Lower lobe of right lung (tissue), 2 donors: ENCODE data around the gene MEA1. TPM values are rescaled to one million over a fixed set of nuclear protein-coding genes. Genes with fewer than 3 reads are reported as not detected.
"Not testable (repeated sequence)": the region's sequence is repeated elsewhere in the genome, so short reads cannot be mapped to it uniquely, and the experiment has no call there.

ENCODE experiments used
- ATAC-seq, 2 donors: fragments of 200-7000 bp; cut with Tn5 transposase; one replicate each; pipeline ENCODE4 v1.9.1; 2020 to 2022; ENCODE audit warnings: mild to moderate bottlenecking in 2 of 2, moderate library complexity in 2 of 2
- DNase-seq: peaks from one replicate; pipeline ENCODE4 v3.0.0-alpha.2; 2020
- H3K27ac ChIP-seq: fragments of 200-600 bp; one replicate; pipeline ENCODE4 v1.8.0; 2022
- H3K27me3 ChIP-seq: fragments of 200-600 bp; one replicate; pipeline ENCODE4 v1.8.0; 2022; ENCODE audit warnings: low read depth
- H3K36me3 ChIP-seq: fragments of 200-600 bp; one replicate; pipeline ENCODE4 v1.8.0; 2022; ENCODE audit warnings: mild to moderate bottlenecking
- H3K4me1 ChIP-seq: fragments of 200-600 bp; one replicate; pipeline ENCODE4 v1.8.0; 2022
- H3K4me3 ChIP-seq: fragments of 200-600 bp; one replicate; pipeline ENCODE4 v1.8.0; 2022; ENCODE audit warnings: mild to moderate bottlenecking
- H3K9me3 ChIP-seq: fragments of 200-600 bp; one replicate; pipeline ENCODE4 v1.8.0; 2022
- intact Hi-C: fragments of 100-400 bp; cut with DNase I; formaldehyde crosslinking; loops from one replicate; pipeline ENCODE4 v1.11.0; 2022
- total RNA-seq: library from RNA; stranded (reverse); fragmentation: NEBNext Ultra II Directional; extraction: Animal tissue kit (Norgen Biotek cat#: 25700); gene quantifications from one replicate; pipeline ENCODE4 v1.2.1, GENCODE V29; 2021
- TF ChIP-seq, protein P1 (sequence below): fragments of 200-600 bp; IDR thresholded peaks from one replicate; pipeline ENCODE4 v1.8.0; 2022; ENCODE audit warnings: antibody characterized with exemption, mild to moderate bottlenecking
- donor health status: DM: no; HTN: yes; CAD: no; lungs with severe emphysema.

The MEA1 gene
- total RNA-seq, 1 donor from 2014 or later = 44.8 TPM

DNA sequence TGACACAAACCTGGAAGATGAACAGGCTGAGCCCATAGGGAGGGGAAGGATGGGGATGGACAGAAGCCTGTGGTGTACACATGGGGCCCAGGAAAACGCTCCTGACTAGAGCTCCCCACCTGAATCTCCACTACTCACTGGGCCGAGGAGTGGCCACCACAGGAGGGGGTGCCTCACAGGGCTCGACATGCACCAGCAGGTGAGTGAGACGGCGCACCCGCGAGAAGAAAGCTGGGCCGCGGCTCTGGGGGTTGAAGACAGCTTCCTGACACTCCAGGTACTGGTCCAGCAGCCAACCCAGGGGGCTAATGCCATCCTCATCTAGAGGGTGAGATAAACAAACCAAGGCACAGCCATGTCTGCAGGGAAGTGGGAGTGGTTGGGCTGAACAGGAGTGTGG lies 29.6 kb upstream of the MEA1 start:
- ATAC-seq (no peak), DNase-seq (no peak)
- no peak overlapping the region for H3K27ac ChIP-seq
- no peaks in the 10 kb centered on the region for H3K9me3 ChIP-seq
- TF ChIP-seq, protein P1, sequence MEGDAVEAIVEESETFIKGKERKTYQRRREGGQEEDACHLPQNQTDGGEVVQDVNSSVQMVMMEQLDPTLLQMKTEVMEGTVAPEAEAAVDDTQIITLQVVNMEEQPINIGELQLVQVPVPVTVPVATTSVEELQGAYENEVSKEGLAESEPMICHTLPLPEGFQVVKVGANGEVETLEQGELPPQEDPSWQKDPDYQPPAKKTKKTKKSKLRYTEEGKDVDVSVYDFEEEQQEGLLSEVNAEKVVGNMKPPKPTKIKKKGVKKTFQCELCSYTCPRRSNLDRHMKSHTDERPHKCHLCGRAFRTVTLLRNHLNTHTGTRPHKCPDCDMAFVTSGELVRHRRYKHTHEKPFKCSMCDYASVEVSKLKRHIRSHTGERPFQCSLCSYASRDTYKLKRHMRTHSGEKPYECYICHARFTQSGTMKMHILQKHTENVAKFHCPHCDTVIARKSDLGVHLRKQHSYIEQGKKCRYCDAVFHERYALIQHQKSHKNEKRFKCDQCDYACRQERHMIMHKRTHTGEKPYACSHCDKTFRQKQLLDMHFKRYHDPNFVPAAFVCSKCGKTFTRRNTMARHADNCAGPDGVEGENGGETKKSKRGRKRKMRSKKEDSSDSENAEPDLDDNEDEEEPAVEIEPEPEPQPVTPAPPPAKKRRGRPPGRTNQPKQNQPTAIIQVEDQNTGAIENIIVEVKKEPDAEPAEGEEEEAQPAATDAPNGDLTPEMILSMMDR = no peak
- H3K4me3 ChIP-seq = no peak overlapping the region
- H3K27me3 ChIP-seq = no peaks in the 10 kb centered on the region
- H3K36me3 ChIP-seq = peaks cover 86% of the 10 kb centered on the region
- H3K4me1 ChIP-seq = no peaks in the 10 kb centered on the region
- intact Hi-C loops = no loop called here

- ATAC-seq, H3K27ac ChIP-seq, H3K4me3 ChIP-seq, H3K9me3 ChIP-seq, DNase-seq, H3K4me1 ChIP-seq, H3K27me3 ChIP-seq, intact Hi-C loops: not testable (repeated sequence)
- H3K36me3 ChIP-seq = peaks cover 86% of the 10 kb centered on the region
Measured at GRCh38 chr6:43041475-43041874, 27.7 kb upstream of the MEA1 start.

- Histone ChIP-seq H3K27ac (no peak overlapping the region), H3K4me3 (no peak overlapping the region), H3K27me3 (no peaks in the 10 kb centered on the region), H3K9me3 (no peaks in the 10 kb centered on the region), H3K4me1 (no peaks in the 10 kb centered on the region), H3K36me3 (peaks cover 84% of the 10 kb centered on the region)
- DNase-seq (no peak), ATAC-seq (no peak)
- intact Hi-C loops = no loop called here
- TF ChIP-seq, protein P1 = no peak
Measured at GRCh38 chr6:43040542-43041257, 27.0 kb upstream of the MEA1 start.

DNA sequence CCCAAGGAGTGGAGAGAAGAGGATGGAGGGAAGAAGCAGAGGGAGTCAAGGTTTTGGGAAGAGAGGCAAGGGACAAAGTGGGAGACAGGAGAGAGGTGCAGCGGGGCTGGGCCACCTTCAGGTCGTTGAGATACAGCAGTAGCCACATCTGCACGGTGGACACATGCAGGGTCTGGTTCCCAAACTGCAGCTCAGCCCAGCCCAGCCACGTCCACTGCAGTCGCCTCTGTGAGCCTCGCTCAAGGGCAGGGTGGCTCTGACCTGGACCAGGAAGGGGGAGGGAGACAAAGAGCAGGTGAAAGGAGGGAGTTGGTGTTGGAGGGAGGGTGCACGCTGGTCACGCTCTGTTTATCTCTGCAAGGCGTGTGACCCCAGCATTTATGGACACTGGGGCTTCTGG lies 25.0 kb upstream of the MEA1 start:
- H3K4me1 ChIP-seq = no peaks in the 10 kb centered on the region
- intact Hi-C loops = no loop called here
- ATAC-seq (no peak), DNase-seq (no peak)
- H3K9me3 ChIP-seq = no peaks in the 10 kb centered on the region
- H3K36me3 ChIP-seq = peaks cover 84% of the 10 kb centered on the region
- TF ChIP-seq, protein P1 = no peak
- H3K27me3 ChIP-seq = no peaks in the 10 kb centered on the region
- H3K27ac ChIP-seq = no peak overlapping the region
- H3K4me3 ChIP-seq = no peak overlapping the region

DNA sequence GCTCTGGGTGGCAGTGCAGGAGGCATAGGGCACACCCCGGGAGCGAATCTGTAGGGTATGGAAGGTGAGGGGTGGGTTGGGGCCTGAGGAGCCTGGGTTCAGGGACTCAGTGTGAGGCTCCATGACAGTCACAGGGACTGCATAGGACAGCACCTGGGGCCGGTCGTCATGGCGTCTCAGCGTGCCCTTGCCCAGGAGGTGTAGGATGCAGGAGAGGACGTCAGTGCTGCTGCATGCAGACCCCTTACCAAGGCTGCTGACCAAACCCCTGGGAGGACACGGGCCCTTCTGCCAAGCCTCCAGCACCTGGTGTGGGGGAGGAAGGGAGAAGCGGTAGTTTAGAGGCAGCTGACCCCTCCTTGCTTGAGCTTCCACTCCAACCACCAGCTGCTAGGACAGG lies 24.0 kb upstream of the MEA1 start:
- DNase-seq = no peak
- TF ChIP-seq, protein P1 = no peak
- no peak overlapping the region for H3K27ac ChIP-seq
- no peaks in the 10 kb centered on the region for H3K27me3 ChIP-seq
- no peaks in the 10 kb centered on the region for H3K4me1 ChIP-seq
- no peaks in the 10 kb centered on the region for H3K9me3 ChIP-seq
- intact Hi-C loops = no loop called here
- H3K4me3 ChIP-seq = no peak overlapping the region
- ATAC-seq = no peak
- H3K36me3 ChIP-seq = peaks cover 83% of the 10 kb centered on the region

DNA sequence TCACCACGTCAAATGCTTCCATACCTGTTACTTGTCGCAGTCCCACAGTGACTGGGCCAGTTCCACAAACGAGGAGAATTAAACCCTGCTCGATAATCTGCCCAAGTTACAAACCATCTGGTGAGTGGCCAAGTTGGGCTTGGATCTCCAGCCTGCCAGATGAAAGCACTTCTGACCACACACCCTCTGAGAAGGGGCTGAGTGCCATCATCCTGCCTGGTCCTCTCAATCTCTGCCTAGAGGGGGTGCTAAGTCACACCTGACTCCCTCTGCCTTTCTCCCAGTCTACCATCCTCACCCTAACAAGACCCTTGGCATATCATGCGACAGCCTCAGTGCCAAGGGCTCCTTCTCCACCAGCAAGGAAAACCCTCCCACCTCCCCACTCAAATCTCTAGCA lies 23.5 kb upstream of the MEA1 start:
- DNase-seq (no peak), ATAC-seq (no peak)
- H3K4me1 ChIP-seq = no peaks in the 10 kb centered on the region
- H3K27me3 ChIP-seq = no peaks in the 10 kb centered on the region
- TF ChIP-seq, protein P1 = no peak
- H3K4me3 ChIP-seq = no peak overlapping the region
- peaks cover 83% of the 10 kb centered on the region for H3K36me3 ChIP-seq
- intact Hi-C loops = no loop called here
- no peaks in the 10 kb centered on the region for H3K9me3 ChIP-seq
- H3K27ac ChIP-seq = no peak overlapping the region
